Lower leg skin (tissue), 3 donors: ENCODE results near the gene ZNF341.

Experiments
- CTCF ChIP-seq, 3 donors: fragments of 450-650 bp; IDR thresholded peaks; one replicate each; pipeline ENCODE4 v1.5.1; 2016; ENCODE audit warnings: antibody characterized with exemption in 3 of 3, mild to moderate bottlenecking in 3 of 3, moderate library complexity in 2 of 3
- POLR2A ChIP-seq, 2 donors: fragments of 450-650 bp; IDR thresholded peaks; one replicate each; pipeline ENCODE4 v1.6.1; 2016 to 2017; ENCODE audit warnings: antibody characterized with exemption in 2 of 2, mild to moderate bottlenecking in 1 of 2, moderate library complexity in 1 of 2

GRCh38 chr20:33693741-33694638 is 37.8 kb upstream of the ZNF341 start:
- TF ChIP-seq CTCF (IDR thresholded peaks at IDR 0.05) (no peak), POLR2A (IDR thresholded peaks at IDR 0.05) (no peak)
